Measurements from ENCODE around the gene RAI1.

GRCh38 chr17:17683710-17684365, 2.6 kb downstream of the RAI1 start:
- TF ChIP-seq CTCF (IDR thresholded peaks at IDR 0.05), result no peak
- TF ChIP-seq POLR2A (IDR thresholded peaks at IDR 0.05), result no peak

Measured in ovary (tissue), 3 donors.